Measurements from ENCODE around the gene VAV3. TPM values are rescaled to one million over a fixed set of nuclear protein-coding genes. Genes with fewer than 3 reads are reported as not detected.
A peak's percentile ranks its signal among the peaks of the same experiment; 100 is the strongest.

VAV3 gene
- total RNA-seq, 2 donors from 2014 or later, result 11.6 to 14.1 TPM

- ATAC-seq (peak; percentile 86 to 91), DNase-seq (ENCODE audit: low spot score) (peak; percentile 82)
- H3K4me1 Mint-ChIP-seq (ENCODE audit: low read depth in 2 of 2), result peaks cover 61 to 75% of the 10 kb centered on the region in 2 donors
- H3K27ac Mint-ChIP-seq, result peak overlapping the region; percentile 88 to 89
- no peaks in the 10 kb centered on the region for H3K9me3 Mint-ChIP-seq
- H3K4me3 Mint-ChIP-seq, result peak overlapping the region; percentile 84
- no peaks in the 10 kb centered on the region for H3K27me3 Mint-ChIP-seq
- H3K36me3 Mint-ChIP-seq, result peaks cover 5% of the 10 kb centered on the region
Measured at GRCh38 chr1:107936498-107937481, 28.2 kb downstream of the VAV3 start.

- Mint-ChIP-seq H3K4me1 (ENCODE audit: low read depth in 2 of 2) (peaks cover 48 to 63% of the 10 kb centered on the region in 2 donors), H3K27ac (peak overlapping the region; percentile 88 to 89), H3K4me3 (peak overlapping the region; percentile 83), H3K36me3 (peaks cover 5% of the 10 kb centered on the region), H3K27me3 (no peaks in the 10 kb centered on the region), H3K9me3 (no peaks in the 10 kb centered on the region)
- DNase-seq (ENCODE audit: low spot score) (no peak), ATAC-seq (peak; percentile 72 to 81)
Measured at GRCh38 chr1:107935396-107936064, 29.4 kb downstream of the VAV3 start.

GRCh38 chr1:107934578-107934977, 30.4 kb downstream of the VAV3 start:
- ATAC-seq, result no peak
- peak overlapping the region; percentile 83 for H3K4me3 Mint-ChIP-seq
- H3K4me1 Mint-ChIP-seq (ENCODE audit: low read depth in 2 of 2), result peaks cover 42 to 60% of the 10 kb centered on the region in 2 donors
- no peak for DNase-seq (ENCODE audit: low spot score)
- H3K27me3 Mint-ChIP-seq, result no peaks in the 10 kb centered on the region
- H3K36me3 Mint-ChIP-seq, result peaks cover 5% of the 10 kb centered on the region
- H3K9me3 Mint-ChIP-seq, result no peaks in the 10 kb centered on the region
- H3K27ac Mint-ChIP-seq, result peak overlapping the region; percentile 88 to 89

GRCh38 chr1:107933736-107934135, 31.2 kb downstream of the VAV3 start:
- no peaks in the 10 kb centered on the region for H3K27me3 Mint-ChIP-seq
- no peak overlapping the region for H3K27ac Mint-ChIP-seq
- no peak overlapping the region for H3K4me3 Mint-ChIP-seq
- H3K9me3 Mint-ChIP-seq, result no peaks in the 10 kb centered on the region
- no peaks in the 10 kb centered on the region for H3K36me3 Mint-ChIP-seq
- no peak for DNase-seq (ENCODE audit: low spot score)
- H3K4me1 Mint-ChIP-seq (ENCODE audit: low read depth in 2 of 2), result peaks cover 42 to 59% of the 10 kb centered on the region in 2 donors
- ATAC-seq, result no peak

- no peak overlapping the region for H3K27ac Mint-ChIP-seq
- peaks cover 48 to 64% of the 10 kb centered on the region in 2 donors for H3K4me1 Mint-ChIP-seq (ENCODE audit: low read depth in 2 of 2)
- no peak for DNase-seq (ENCODE audit: low spot score)
- no peaks in the 10 kb centered on the region for H3K36me3 Mint-ChIP-seq
- H3K4me3 Mint-ChIP-seq, result no peak overlapping the region
- no peaks in the 10 kb centered on the region for H3K9me3 Mint-ChIP-seq
- no peaks in the 10 kb centered on the region for H3K27me3 Mint-ChIP-seq
- ATAC-seq, result no peak
Measured at GRCh38 chr1:107930292-107930691, 34.7 kb downstream of the VAV3 start.

GRCh38 chr1:107927820-107928219, 37.2 kb downstream of the VAV3 start:
- Mint-ChIP-seq H3K36me3 (peaks cover 4% of the 10 kb centered on the region), H3K9me3 (no peaks in the 10 kb centered on the region), H3K4me3 (no peak overlapping the region), H3K27ac (peak overlapping the region; percentile 5 to 39), H3K27me3 (no peaks in the 10 kb centered on the region), H3K4me1 (ENCODE audit: low read depth in 2 of 2) (peaks cover 52 to 73% of the 10 kb centered on the region in 2 donors)
- ATAC-seq, result no peak
- no peak for DNase-seq (ENCODE audit: low spot score)

- no peaks in the 10 kb centered on the region for H3K27me3 Mint-ChIP-seq
- ATAC-seq (peak in 1 of 2 donors; percentile 64), DNase-seq (ENCODE audit: low spot score) (no peak)
- H3K36me3 Mint-ChIP-seq, result peaks cover 4% of the 10 kb centered on the region
- peak overlapping the region in 1 of 2 donors; percentile 39 for H3K27ac Mint-ChIP-seq
- H3K4me1 Mint-ChIP-seq (ENCODE audit: low read depth in 2 of 2), result peaks cover 53 to 73% of the 10 kb centered on the region in 2 donors
- no peaks in the 10 kb centered on the region for H3K9me3 Mint-ChIP-seq
- no peak overlapping the region for H3K4me3 Mint-ChIP-seq
Measured at GRCh38 chr1:107926436-107927080, 38.4 kb downstream of the VAV3 start.

- Mint-ChIP-seq H3K27ac (peak overlapping the region in 1 of 2 donors; percentile 39), H3K27me3 (no peaks in the 10 kb centered on the region), H3K9me3 (no peaks in the 10 kb centered on the region), H3K4me1 (ENCODE audit: low read depth in 2 of 2) (peaks cover 58 to 81% of the 10 kb centered on the region in 2 donors), H3K36me3 (peaks cover 4% of the 10 kb centered on the region), H3K4me3 (no peak overlapping the region)
- ATAC-seq, result no peak
- no peak for DNase-seq (ENCODE audit: low spot score)
Measured at GRCh38 chr1:107925565-107925964, 39.4 kb downstream of the VAV3 start.

GRCh38 chr1:107920999-107921398, 44.0 kb downstream of the VAV3 start:
- peaks cover 43 to 72% of the 10 kb centered on the region in 2 donors for H3K4me1 Mint-ChIP-seq (ENCODE audit: low read depth in 2 of 2)
- ATAC-seq, result no peak

GRCh38 chr1:107920561-107920960, 44.4 kb downstream of the VAV3 start:
- no peak for DNase-seq (ENCODE audit: low spot score)
- Mint-ChIP-seq H3K9me3 (no peaks in the 10 kb centered on the region), H3K4me1 (ENCODE audit: low read depth in 2 of 2) (peaks cover 46 to 74% of the 10 kb centered on the region in 2 donors), H3K4me3 (no peak overlapping the region), H3K27ac (peak overlapping the region; percentile 61 to 73), H3K27me3 (no peaks in the 10 kb centered on the region), H3K36me3 (peaks cover 4% of the 10 kb centered on the region)
- ATAC-seq, result no peak

More at GRCh38 chr1:107920999-107921398, 44.0 kb downstream of the VAV3 start:
- H3K9me3 Mint-ChIP-seq, result no peaks in the 10 kb centered on the region
- peak overlapping the region; percentile 48 to 73 for H3K27ac Mint-ChIP-seq
- peaks cover 4% of the 10 kb centered on the region for H3K36me3 Mint-ChIP-seq
- DNase-seq (ENCODE audit: low spot score), result no peak
- H3K27me3 Mint-ChIP-seq, result no peaks in the 10 kb centered on the region
- peak overlapping the region; percentile 49 for H3K4me3 Mint-ChIP-seq

GRCh38 chr1:107919953-107920352, 45.0 kb downstream of the VAV3 start:
- DNase-seq (ENCODE audit: low spot score), result no peak
- Mint-ChIP-seq H3K36me3 (peaks cover 4% of the 10 kb centered on the region), H3K9me3 (no peaks in the 10 kb centered on the region), H3K27me3 (no peaks in the 10 kb centered on the region), H3K4me3 (peak overlapping the region; percentile 73), H3K4me1 (ENCODE audit: low read depth in 2 of 2) (peaks cover 43 to 75% of the 10 kb centered on the region in 2 donors), H3K27ac (peak overlapping the region; percentile 61 to 73)
- peak; percentile 62 to 73 for ATAC-seq

- ATAC-seq, result no peak
- no peaks in the 10 kb centered on the region for H3K9me3 Mint-ChIP-seq
- H3K27me3 Mint-ChIP-seq, result no peaks in the 10 kb centered on the region
- no peak overlapping the region for H3K4me3 Mint-ChIP-seq
- no peaks in the 10 kb centered on the region for H3K36me3 Mint-ChIP-seq
- H3K27ac Mint-ChIP-seq, result peak overlapping the region; percentile 35 to 73
- no peak for DNase-seq (ENCODE audit: low spot score)
- peaks cover 38 to 67% of the 10 kb centered on the region in 2 donors for H3K4me1 Mint-ChIP-seq (ENCODE audit: low read depth in 2 of 2)
Measured at GRCh38 chr1:107914119-107914765, 50.7 kb downstream of the VAV3 start.

GRCh38 chr1:107912656-107913055, 52.3 kb downstream of the VAV3 start:
- no peak for ATAC-seq
- Mint-ChIP-seq H3K27ac (peak overlapping the region; percentile 6 to 61), H3K27me3 (no peaks in the 10 kb centered on the region), H3K4me3 (no peak overlapping the region), H3K9me3 (no peaks in the 10 kb centered on the region), H3K4me1 (ENCODE audit: low read depth in 2 of 2) (peaks cover 40 to 65% of the 10 kb centered on the region in 2 donors), H3K36me3 (no peaks in the 10 kb centered on the region)
- DNase-seq (ENCODE audit: low spot score), result no peak

Data from natural killer cell treated with Interleukin-12 subunit alpha and Interleukin-12 subunit beta and Interleukin-15 and Interleukin-18, amount 100 ng/mL, for 72 hours (primary cell).